ENCODE measurements around the gene NUMB. TPM values are rescaled to one million over a fixed set of nuclear protein-coding genes. Genes with fewer than 3 reads are reported as not detected.

The NUMB gene
- total and polyA plus RNA-seq, 2 of the 13 experiments (the other 11 are each of a cell fraction or from before 2014, with no cell fraction given): 20.3 to 71.1 TPM

- TF ChIP-seq E2F5 (CRISPR knock-in tag; conservative IDR thresholded peaks at IDR 0.05) (0 out of 2 replicates have a peak, but pooled peaks have one; percentile 21), HOXA5 (CRISPR knock-in tag; IDR thresholded peaks at IDR 0.05) (no peak), PCBP1 (IDR thresholded peaks at IDR 0.05; ENCODE audit: borderline replicate concordance, low read depth, low read length) (0 out of 2 replicates have a peak, but pooled peaks have one; percentile 13), ZNF441 (CRISPR knock-in tag; IDR thresholded peaks at IDR 0.05; ENCODE audit: borderline replicate concordance) (peak; percentile 40; the same call in 1 of the 2 replicates), ZNF281 (CRISPR knock-in tag; IDR thresholded peaks at IDR 0.05; ENCODE audit: borderline replicate concordance) (peak; percentile 59; the same call in 1 of the 2 replicates), DRAP1 (CRISPR knock-in tag; IDR thresholded peaks at IDR 0.05) (peak; percentile 87), ZBTB2 (CRISPR knock-in tag; IDR thresholded peaks at IDR 0.05; ENCODE audit: low read depth) (0 out of 2 replicates have a peak, but pooled peaks have one; percentile 51), PITX1 (CRISPR knock-in tag; IDR thresholded peaks at IDR 0.05) (no peak), CENPT (CRISPR knock-in tag; IDR thresholded peaks at IDR 0.05; ENCODE audit: low read depth) (no peak), ZNF501 (CRISPR knock-in tag; IDR thresholded peaks at IDR 0.05) (peak; percentile 69), ZNF432 (CRISPR knock-in tag; IDR thresholded peaks at IDR 0.05; ENCODE audit: borderline replicate concordance) (no peak), MYNN (CRISPR knock-in tag; IDR thresholded peaks at IDR 0.05; ENCODE audit: low read depth) (no peak), XRCC5 (optimal IDR thresholded peaks at IDR 0.05; ENCODE audit: low read length) (no peak), GATAD1 (CRISPR knock-in tag; IDR thresholded peaks at IDR 0.05) (peak; percentile 33; the same call in 1 of the 2 replicates), HNRNPLL (IDR thresholded peaks at IDR 0.05; ENCODE audit: low read depth, low read length, poor library complexity, severe bottlenecking) (no peak), EZH2 (conservative IDR thresholded peaks at IDR 0.05; ENCODE audit: low read depth, low read length) (no peak), SOX13 (IDR thresholded peaks at IDR 0.05) (peak; percentile 96), SOX13 (CRISPR knock-in tag; conservative IDR thresholded peaks at IDR 0.05 in 1 of 2, IDR thresholded peaks at IDR 0.05 in 1 of 2) (no peak), MEIS1 (CRISPR knock-in tag; IDR thresholded peaks at IDR 0.05; ENCODE audit: borderline replicate concordance) (peak; percentile 22), NR2F2 (IDR thresholded peaks at IDR 0.05; ENCODE audit: borderline replicate concordance, low read depth) (no peak), KDM5B (CRISPR knock-in tag; IDR thresholded peaks at IDR 0.05; ENCODE audit: borderline replicate concordance) (peak; percentile 35; the same call in 1 of the 2 replicates), ZNF383 (CRISPR knock-in tag; IDR thresholded peaks at IDR 0.05; ENCODE audit: borderline replicate concordance) (peak; percentile 26; the same call in 1 of the 2 replicates), ZFY (CRISPR knock-in tag; IDR thresholded peaks at IDR 0.05) (peak; percentile 72), NFYB (CRISPR knock-in tag; IDR thresholded peaks at IDR 0.05) (peak; percentile 98)
Measured at GRCh38 chr14:73458183-73458976, at the start of gene NUMB (continued).
